Mammary epithelial cell (primary cell): ENCODE data around the gene DSTYK.

Experiments
- EZH2 ChIP-seq: IDR thresholded peaks from 2 replicates; pipeline ENCODE4 v1.6.1; 2012; ENCODE audit warnings: low read length, inconsistent platforms, borderline replicate concordance
- TF ChIP-seq, protein P1 (sequence below), 2 donors: IDR thresholded peaks in 1 of 2; conservative IDR thresholded peaks in 1 of 2; 2 replicates each; pipeline ENCODE4 v1.5.1; 2011 to 2012; ENCODE audit warnings: inconsistent platforms in 2 of 2, low read length in 2 of 2, mild to moderate bottlenecking in 2 of 2, control low read depth in 1 of 2, low read depth in 1 of 2; ENCODE audit not compliant: insufficient read depth in 1 of 2; ENCODE audit errors: extremely low read depth in 1 of 2

DNA sequence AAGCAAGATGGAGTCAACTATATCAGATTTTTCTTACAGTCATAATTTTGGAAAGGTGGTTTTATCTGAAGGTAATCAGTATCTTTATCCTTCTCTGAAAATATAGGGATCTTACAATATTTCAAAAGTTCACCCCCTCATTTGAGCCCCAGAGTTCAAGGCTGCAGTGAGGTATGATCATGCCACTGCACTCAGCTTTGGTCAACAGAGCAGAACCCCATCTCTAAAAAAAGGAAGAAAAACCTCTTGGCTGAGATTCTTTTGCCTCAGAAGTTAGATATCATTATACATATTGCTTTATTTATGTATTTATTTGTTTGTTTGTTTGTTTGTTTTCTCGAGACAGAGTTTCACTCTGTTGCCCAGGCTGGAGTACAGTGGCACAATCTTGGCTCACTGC, 78.2 kb downstream of the DSTYK start:
- TF ChIP-seq EZH2 = no peak
- TF ChIP-seq, protein P1, sequence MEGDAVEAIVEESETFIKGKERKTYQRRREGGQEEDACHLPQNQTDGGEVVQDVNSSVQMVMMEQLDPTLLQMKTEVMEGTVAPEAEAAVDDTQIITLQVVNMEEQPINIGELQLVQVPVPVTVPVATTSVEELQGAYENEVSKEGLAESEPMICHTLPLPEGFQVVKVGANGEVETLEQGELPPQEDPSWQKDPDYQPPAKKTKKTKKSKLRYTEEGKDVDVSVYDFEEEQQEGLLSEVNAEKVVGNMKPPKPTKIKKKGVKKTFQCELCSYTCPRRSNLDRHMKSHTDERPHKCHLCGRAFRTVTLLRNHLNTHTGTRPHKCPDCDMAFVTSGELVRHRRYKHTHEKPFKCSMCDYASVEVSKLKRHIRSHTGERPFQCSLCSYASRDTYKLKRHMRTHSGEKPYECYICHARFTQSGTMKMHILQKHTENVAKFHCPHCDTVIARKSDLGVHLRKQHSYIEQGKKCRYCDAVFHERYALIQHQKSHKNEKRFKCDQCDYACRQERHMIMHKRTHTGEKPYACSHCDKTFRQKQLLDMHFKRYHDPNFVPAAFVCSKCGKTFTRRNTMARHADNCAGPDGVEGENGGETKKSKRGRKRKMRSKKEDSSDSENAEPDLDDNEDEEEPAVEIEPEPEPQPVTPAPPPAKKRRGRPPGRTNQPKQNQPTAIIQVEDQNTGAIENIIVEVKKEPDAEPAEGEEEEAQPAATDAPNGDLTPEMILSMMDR (conservative IDR thresholded peaks at IDR 0.05 in 1 of 2, IDR thresholded peaks at IDR 0.05 in 1 of 2; ENCODE audit: extremely low read depth in 1 of 2, insufficient read depth in 1 of 2, low read depth in 1 of 2, low read length in 2 of 2) = no peak
